AG09309 (cell line): ENCODE measurements around the gene PTPN14.

Experiments
- DNase-seq: peaks from one replicate; pipeline ENCODE4 v3.0.0-alpha.2; 2010; ENCODE audit warnings: low read depth
- H3K4me3 ChIP-seq: 2 replicates; pipeline ENCODE4 v1.5.1; 2011; ENCODE audit warnings: mild to moderate bottlenecking, low read depth, low read length, moderate library complexity; ENCODE audit not compliant: control insufficient read depth
- TF ChIP-seq, protein P1 (sequence below): IDR thresholded peaks from 2 replicates; pipeline ENCODE4 v1.5.1; 2011; ENCODE audit warnings: mild to moderate bottlenecking, low read depth, low read length, inconsistent platforms; ENCODE audit not compliant: insufficient read depth, control insufficient read depth; ENCODE audit errors: missing control alignments

PTPN14 gene

DNA sequence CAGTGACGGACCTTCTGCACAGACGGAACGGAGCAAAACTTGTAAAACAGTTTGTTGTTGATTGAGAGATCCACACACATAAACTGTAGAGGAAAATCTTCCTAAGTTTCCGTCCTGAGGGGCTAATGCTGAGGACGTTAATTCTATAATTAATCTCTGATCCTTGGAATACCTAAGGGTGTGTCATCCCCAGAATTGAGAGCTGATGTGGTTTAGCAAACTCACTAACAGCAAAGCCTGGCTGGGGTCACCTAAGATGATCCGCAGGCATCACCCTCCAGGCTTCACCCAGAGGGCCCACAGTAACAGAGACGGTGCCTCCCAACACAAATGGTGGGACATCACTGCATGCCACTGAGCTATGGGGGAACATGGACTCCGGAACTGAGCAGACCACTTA lies 172.9 kb downstream of the PTPN14 start:
- TF ChIP-seq, protein P1, sequence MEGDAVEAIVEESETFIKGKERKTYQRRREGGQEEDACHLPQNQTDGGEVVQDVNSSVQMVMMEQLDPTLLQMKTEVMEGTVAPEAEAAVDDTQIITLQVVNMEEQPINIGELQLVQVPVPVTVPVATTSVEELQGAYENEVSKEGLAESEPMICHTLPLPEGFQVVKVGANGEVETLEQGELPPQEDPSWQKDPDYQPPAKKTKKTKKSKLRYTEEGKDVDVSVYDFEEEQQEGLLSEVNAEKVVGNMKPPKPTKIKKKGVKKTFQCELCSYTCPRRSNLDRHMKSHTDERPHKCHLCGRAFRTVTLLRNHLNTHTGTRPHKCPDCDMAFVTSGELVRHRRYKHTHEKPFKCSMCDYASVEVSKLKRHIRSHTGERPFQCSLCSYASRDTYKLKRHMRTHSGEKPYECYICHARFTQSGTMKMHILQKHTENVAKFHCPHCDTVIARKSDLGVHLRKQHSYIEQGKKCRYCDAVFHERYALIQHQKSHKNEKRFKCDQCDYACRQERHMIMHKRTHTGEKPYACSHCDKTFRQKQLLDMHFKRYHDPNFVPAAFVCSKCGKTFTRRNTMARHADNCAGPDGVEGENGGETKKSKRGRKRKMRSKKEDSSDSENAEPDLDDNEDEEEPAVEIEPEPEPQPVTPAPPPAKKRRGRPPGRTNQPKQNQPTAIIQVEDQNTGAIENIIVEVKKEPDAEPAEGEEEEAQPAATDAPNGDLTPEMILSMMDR, result no peak
- DNase-seq, result no peak
- H3K4me3 ChIP-seq, result no peak overlapping the region

GRCh38 chr1:214377886-214378285 lies 173.5 kb downstream of the PTPN14 start:
- TF ChIP-seq, protein P1, result no peak
- DNase-seq, result no peak
- H3K4me3 ChIP-seq, result no peak overlapping the region

GRCh38 chr1:214377485-214377884 lies 173.9 kb downstream of the PTPN14 start:
- no peak for DNase-seq
- TF ChIP-seq, protein P1, result no peak
- no peak overlapping the region for H3K4me3 ChIP-seq

GRCh38 chr1:214372092-214372491 lies 179.3 kb downstream of the PTPN14 start:
- DNase-seq, result no peak
- TF ChIP-seq, protein P1, result no peak
- no peak overlapping the region for H3K4me3 ChIP-seq

DNA sequence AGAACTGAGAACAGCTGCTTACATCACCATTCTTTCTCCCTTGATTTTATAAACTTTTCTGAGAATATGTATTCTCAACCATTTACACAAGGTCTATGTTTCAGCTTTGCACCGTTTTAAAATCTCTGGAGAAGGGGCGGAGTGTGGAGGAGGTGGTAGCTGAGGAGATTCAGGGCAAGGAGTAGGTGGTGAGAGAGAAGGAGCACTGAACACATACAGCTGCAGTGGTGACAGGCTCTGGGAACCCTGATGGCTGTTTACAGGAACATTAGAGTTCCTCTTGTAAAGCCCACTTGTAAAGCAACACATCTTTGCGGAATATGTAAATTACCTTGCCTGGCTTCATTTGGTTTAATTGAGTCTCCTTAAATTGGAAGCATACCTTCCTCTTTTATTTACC lies 180.8 kb downstream of the PTPN14 start:
- TF ChIP-seq, protein P1, result no peak
- DNase-seq, result no peak
- H3K4me3 ChIP-seq, result no peak overlapping the region

GRCh38 chr1:214369364-214369763 lies 182.0 kb downstream of the PTPN14 start:
- no peak for DNase-seq
- TF ChIP-seq, protein P1, result no peak
- no peak overlapping the region for H3K4me3 ChIP-seq

DNA sequence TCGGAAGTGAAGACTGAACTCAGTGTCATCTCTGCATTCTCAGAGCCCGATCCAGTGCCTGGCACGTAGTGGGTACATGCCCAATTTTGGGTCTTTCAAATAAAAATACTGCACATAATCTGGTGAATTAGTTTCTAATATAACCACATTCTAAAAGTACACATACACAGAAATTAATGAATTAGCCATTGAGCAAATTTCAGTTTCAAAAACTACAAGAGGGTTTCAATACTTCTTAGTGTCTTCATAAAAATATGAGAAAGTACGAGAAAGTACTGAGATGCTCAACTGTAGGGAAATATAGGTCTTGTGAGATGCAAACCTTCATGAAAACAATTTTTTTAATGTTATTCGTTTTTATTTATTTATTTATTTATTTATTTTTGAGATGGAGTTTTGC lies 183.6 kb downstream of the PTPN14 start:
- TF ChIP-seq, protein P1, result no peak
- DNase-seq, result no peak

More for the DNA sequence above, 183.6 kb downstream of the PTPN14 start:
- no peak overlapping the region for H3K4me3 ChIP-seq
